SH-SY5Y (cell line): Measurements from ENCODE around the gene KDM3A.

Experiments
- GATA2 ChIP-seq: IDR thresholded peaks from 2 replicates; pipeline ENCODE4 v1.6.1; 2011; ENCODE audit warnings: mild to moderate bottlenecking, low read depth, low read length
- GATA3 ChIP-seq: IDR thresholded peaks from 2 replicates; pipeline ENCODE4 v1.6.1; 2011; ENCODE audit warnings: low read depth, mild to moderate bottlenecking, low read length, moderate library complexity

DNA sequence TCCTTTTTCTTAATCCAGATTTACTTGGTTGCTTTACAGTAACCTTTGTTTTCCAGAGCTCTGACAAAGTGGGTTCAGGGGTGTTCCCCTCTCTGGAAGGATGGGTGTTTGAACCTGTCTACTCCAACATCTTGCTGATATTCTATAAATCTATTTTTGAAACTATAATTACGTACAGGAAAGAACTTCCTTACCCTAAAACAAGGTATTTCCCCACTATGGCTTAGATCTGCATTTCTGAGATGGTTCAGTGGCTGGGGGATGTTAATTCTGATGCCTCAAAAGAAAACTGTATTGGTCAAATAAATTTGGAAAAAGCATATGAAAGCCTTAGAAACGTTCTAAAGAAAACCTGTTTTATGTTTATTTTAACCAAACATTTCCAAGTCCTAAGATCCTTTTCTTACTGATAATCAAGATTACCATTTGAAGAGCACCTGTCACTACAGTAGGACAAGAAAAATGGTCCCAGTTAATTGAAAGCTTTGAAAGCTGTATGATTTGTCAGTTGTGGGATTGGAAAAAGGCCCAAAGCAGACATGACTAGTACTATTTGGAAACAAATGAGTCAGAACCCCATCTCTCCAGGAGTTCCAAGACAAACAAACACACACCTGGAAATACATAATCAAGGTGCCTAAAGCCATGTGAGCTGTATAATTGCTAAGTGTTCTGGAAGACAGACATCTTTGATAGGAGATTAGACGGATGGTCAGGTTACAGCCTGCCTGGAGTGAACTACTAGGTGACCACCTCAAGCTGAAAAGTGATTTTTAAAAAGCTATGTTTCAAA, 57.5 kb downstream of the KDM3A start:
- TF ChIP-seq GATA3 (no peak), GATA2 (no peak)
